ENCODE data around the gene SLC9A3.
"Not testable (repeated sequence)": the region's sequence is repeated elsewhere in the genome, so short reads cannot be mapped to it uniquely, and the experiment has no call there.

Gene SLC9A3

GRCh38 chr5:524234-524972, at the start of gene SLC9A3:
Gene SLC9A3 (minus strand): TSS chr5:524449.
- no peak for DNase-seq

- DNase-seq: peak; percentile 76
Observed at GRCh38 chr5:573976-574375, 49.7 kb upstream of the SLC9A3 start.

- no peak for DNase-seq
Observed at GRCh38 chr5:573206-573605, 49.0 kb upstream of the SLC9A3 start.

- DNase-seq: peak; percentile 88
Observed at GRCh38 chr5:572398-573019, 48.3 kb upstream of the SLC9A3 start.

- no peak for DNase-seq
Observed at GRCh38 chr5:571791-572190, 47.5 kb upstream of the SLC9A3 start.

- DNase-seq: no peak
Observed at GRCh38 chr5:570886-571285, 46.6 kb upstream of the SLC9A3 start.

- no peak for DNase-seq
Observed at GRCh38 chr5:570446-570845, 46.2 kb upstream of the SLC9A3 start.

GRCh38 chr5:569868-570361, 45.7 kb upstream of the SLC9A3 start:
- no peak for DNase-seq

- DNase-seq: no peak
Observed at GRCh38 chr5:569358-569867, 45.2 kb upstream of the SLC9A3 start.

GRCh38 chr5:568809-569208, 44.6 kb upstream of the SLC9A3 start:
- DNase-seq: no peak

- no peak for DNase-seq
Observed at GRCh38 chr5:568061-568781, 44.0 kb upstream of the SLC9A3 start.

- DNase-seq: no peak
Observed at GRCh38 chr5:567664-568060, 43.4 kb upstream of the SLC9A3 start.

- DNase-seq: no peak
Observed at GRCh38 chr5:566636-567309, 42.5 kb upstream of the SLC9A3 start.

- no peak for DNase-seq
Observed at GRCh38 chr5:565782-566440, 41.7 kb upstream of the SLC9A3 start.

GRCh38 chr5:561408-561807, 37.2 kb upstream of the SLC9A3 start:
- DNase-seq: no peak

- DNase-seq: no peak
Observed at GRCh38 chr5:560792-561166, 36.5 kb upstream of the SLC9A3 start.

- no peak for DNase-seq
Observed at GRCh38 chr5:558871-559503, 34.7 kb upstream of the SLC9A3 start.

GRCh38 chr5:558326-558725, 34.1 kb upstream of the SLC9A3 start:
- no peak for DNase-seq

GRCh38 chr5:557917-558316, 33.7 kb upstream of the SLC9A3 start:
- DNase-seq: not testable (repeated sequence)

- no peak for DNase-seq
Observed at GRCh38 chr5:556909-557441, 32.7 kb upstream of the SLC9A3 start.

- DNase-seq: no peak
Observed at GRCh38 chr5:555058-555623, 30.9 kb upstream of the SLC9A3 start.

All from DMS79 treated with DMSO at 0.1 percent for 48 hours (cell line).